Right lobe of liver (tissue), 4 donors: ENCODE data around the gene TRAF3IP1.

Experiments used
- POLR2A ChIP-seq: fragments of 450-650 bp; IDR thresholded peaks from one replicate; pipeline ENCODE4 v1.6.1; 2017; ENCODE audit warnings: antibody characterized with exemption, mild to moderate bottlenecking
- TF ChIP-seq, protein P1 (sequence below), 4 donors: fragments of 200-600 bp in 3 of 4; fragments of 450-650 bp in 1 of 4; IDR thresholded peaks; one replicate each; pipeline versions ENCODE4 v1.5.1 to v1.8.0; 2016 to 2022; ENCODE audit warnings: antibody characterized with exemption in 4 of 4, mild to moderate bottlenecking in 2 of 4
- donor health status: DM: no; HTN: no; CAD: no.
- donor health status: DM: no; HTN: no; CAD: no.
- donor health status: DM: no; HTN: yes; CAD: no.

DNA sequence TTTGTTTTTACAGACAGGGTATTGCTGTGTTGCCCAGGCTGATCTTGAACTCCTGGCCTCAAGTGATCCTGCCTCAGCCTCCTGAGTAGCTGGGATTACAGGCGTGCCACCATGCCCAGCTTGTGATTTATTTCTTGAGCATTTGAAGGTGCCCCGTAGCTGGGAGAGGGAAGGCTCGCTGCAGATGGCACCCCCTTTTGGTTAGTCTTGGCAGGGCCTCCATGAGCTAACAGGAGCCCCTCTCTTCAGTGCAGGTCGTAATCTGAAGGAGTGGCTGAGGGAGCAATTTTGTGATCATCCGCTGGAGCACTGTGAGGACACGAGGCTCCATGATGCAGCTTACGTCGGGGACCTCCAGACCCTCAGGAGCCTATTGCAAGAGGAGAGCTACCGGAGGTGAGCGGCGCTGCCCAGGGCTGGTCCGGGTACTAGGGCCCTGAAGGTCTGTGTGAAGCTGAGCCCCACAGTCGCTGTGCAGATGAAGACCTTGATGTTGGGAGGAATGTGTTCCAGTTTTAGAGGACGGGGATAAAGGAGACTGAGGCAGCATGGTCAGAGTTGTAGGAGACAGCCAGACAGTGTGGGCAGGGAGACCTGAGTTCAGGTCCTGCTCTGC, 113.1 kb downstream of the TRAF3IP1 start:
- TF ChIP-seq, protein P1, sequence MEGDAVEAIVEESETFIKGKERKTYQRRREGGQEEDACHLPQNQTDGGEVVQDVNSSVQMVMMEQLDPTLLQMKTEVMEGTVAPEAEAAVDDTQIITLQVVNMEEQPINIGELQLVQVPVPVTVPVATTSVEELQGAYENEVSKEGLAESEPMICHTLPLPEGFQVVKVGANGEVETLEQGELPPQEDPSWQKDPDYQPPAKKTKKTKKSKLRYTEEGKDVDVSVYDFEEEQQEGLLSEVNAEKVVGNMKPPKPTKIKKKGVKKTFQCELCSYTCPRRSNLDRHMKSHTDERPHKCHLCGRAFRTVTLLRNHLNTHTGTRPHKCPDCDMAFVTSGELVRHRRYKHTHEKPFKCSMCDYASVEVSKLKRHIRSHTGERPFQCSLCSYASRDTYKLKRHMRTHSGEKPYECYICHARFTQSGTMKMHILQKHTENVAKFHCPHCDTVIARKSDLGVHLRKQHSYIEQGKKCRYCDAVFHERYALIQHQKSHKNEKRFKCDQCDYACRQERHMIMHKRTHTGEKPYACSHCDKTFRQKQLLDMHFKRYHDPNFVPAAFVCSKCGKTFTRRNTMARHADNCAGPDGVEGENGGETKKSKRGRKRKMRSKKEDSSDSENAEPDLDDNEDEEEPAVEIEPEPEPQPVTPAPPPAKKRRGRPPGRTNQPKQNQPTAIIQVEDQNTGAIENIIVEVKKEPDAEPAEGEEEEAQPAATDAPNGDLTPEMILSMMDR (IDR thresholded peaks at IDR 0.05): no peak
- no peak for TF ChIP-seq POLR2A
